Stomach (tissue), 4 donors: ENCODE measurements around the gene FAM107B.

ENCODE experiments used
- EP300 ChIP-seq: sonication (generic); formaldehyde crosslinking; IDR thresholded peaks from one replicate; pipeline ENCODE4 v1.6.1; 2017; ENCODE audit warnings: antibody characterized with exemption
- POLR2A ChIP-seq, 4 donors: fragments of 450-650 bp; IDR thresholded peaks; one replicate each; pipeline ENCODE4 v1.6.1; 2016; ENCODE audit warnings: antibody characterized with exemption in 4 of 4, control low read depth in 2 of 4, mild to moderate bottlenecking in 1 of 4, moderate library complexity in 1 of 4
- POLR2AphosphoS5 ChIP-seq, 3 donors: sonication (generic); formaldehyde crosslinking; IDR thresholded peaks; one replicate each; pipeline ENCODE4 v1.6.1; 2016; ENCODE audit warnings: antibody characterized with exemption in 3 of 3
- TF ChIP-seq, protein P1 (sequence below), 7 experiments: fragments of 450-650 bp in 4 of 7; fragments of 200-600 bp in 3 of 7; sonication (generic) in 3 of 7; IDR thresholded peaks; one replicate each; pipeline ENCODE4 v1.5.1; 2016 to 2019; ENCODE audit warnings: antibody characterized with exemption in 7 of 7, control low read depth in 2 of 7, mild to moderate bottlenecking in 1 of 7

DNA sequence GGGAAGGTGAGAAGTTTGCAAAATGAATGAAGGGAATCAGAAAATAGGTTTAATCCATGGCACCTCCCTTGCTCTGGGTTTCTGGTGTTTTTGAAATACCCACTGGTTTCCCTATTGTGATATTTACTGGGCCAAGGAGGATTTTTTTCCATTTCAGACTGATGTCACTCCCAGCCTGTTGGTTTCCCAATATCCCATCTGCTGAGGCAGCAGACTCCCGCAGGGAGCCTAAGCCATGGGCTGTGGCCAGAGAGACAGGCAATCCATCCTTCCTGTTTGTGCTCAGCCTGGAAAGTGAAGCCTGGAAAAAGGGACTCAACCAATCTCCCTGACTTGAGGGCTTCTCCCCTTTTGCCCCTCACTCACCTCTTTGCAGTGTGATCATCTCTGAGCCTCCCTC is 22.8 kb downstream of the FAM107B start:
- TF ChIP-seq EP300 = no peak
- TF ChIP-seq, protein P1, sequence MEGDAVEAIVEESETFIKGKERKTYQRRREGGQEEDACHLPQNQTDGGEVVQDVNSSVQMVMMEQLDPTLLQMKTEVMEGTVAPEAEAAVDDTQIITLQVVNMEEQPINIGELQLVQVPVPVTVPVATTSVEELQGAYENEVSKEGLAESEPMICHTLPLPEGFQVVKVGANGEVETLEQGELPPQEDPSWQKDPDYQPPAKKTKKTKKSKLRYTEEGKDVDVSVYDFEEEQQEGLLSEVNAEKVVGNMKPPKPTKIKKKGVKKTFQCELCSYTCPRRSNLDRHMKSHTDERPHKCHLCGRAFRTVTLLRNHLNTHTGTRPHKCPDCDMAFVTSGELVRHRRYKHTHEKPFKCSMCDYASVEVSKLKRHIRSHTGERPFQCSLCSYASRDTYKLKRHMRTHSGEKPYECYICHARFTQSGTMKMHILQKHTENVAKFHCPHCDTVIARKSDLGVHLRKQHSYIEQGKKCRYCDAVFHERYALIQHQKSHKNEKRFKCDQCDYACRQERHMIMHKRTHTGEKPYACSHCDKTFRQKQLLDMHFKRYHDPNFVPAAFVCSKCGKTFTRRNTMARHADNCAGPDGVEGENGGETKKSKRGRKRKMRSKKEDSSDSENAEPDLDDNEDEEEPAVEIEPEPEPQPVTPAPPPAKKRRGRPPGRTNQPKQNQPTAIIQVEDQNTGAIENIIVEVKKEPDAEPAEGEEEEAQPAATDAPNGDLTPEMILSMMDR (IDR thresholded peaks at IDR 0.05) = no peak
- no peak for TF ChIP-seq POLR2A (IDR thresholded peaks at IDR 0.05)
- peak in 1 of 3 donors; percentile 32 for TF ChIP-seq POLR2AphosphoS5 (IDR thresholded peaks at IDR 0.05)
